Measurements from ENCODE around the gene CYP11A1. TPM values are rescaled to one million over a fixed set of nuclear protein-coding genes. Genes with fewer than 3 reads are reported as not detected.

CYP11A1 gene
- polyA plus RNA-seq, 1 donor, result 0.55 TPM

DNA sequence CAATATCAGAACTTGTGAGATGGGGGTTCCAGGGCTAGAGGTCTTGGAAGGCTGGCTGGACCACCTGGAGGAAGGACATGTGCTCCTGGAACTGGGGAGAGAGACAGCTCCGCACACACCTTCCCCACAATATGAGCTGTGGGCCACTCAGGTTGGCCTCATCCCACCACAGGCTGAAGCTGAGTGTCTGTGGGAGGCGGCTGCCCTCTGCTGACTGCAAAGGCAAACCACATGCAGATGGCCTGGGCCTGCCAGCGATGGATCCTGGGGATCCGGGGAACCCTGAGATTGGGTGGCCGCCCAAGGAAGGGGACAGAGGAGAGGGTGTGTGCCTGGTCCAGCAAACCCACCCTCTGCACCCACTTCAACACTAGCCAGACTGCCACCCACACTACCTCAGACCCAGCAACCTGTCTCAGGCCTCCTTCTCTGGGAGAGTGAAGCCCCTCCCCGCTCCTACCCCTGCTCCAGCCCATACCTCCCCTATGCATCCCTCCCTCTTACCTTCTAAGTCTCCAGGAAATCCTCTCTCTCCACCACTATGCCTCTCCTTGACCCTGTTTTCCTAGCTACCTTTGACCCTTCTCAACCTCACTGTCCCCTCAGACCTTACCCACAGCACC, 44.8 kb downstream of the CYP11A1 start:
- Histone ChIP-seq H3K9me3 (ENCODE audit: control insufficient read depth, low read depth, low read length) (no peaks in the 10 kb centered on the region), H3K36me3 (ENCODE audit: control insufficient read depth, insufficient read depth, low read length) (no peaks in the 10 kb centered on the region), H3K4me1 (ENCODE audit: control insufficient read depth, insufficient read depth, low read length) (peaks cover 12% of the 10 kb centered on the region), H3K4me3 (ENCODE audit: low read length) (no peak overlapping the region), H3K27ac (ENCODE audit: low read length) (no peak overlapping the region), H3K27me3 (ENCODE audit: control insufficient read depth, insufficient read depth, low read length) (no peaks in the 10 kb centered on the region)
- peak in 1 of 2 donors; percentile 42 for DNase-seq
- no CpG with 5 or more reads among the region's 6 CpGs for WGBS (ENCODE audit: insufficient coverage, low lambda C conversion rate)

DNA sequence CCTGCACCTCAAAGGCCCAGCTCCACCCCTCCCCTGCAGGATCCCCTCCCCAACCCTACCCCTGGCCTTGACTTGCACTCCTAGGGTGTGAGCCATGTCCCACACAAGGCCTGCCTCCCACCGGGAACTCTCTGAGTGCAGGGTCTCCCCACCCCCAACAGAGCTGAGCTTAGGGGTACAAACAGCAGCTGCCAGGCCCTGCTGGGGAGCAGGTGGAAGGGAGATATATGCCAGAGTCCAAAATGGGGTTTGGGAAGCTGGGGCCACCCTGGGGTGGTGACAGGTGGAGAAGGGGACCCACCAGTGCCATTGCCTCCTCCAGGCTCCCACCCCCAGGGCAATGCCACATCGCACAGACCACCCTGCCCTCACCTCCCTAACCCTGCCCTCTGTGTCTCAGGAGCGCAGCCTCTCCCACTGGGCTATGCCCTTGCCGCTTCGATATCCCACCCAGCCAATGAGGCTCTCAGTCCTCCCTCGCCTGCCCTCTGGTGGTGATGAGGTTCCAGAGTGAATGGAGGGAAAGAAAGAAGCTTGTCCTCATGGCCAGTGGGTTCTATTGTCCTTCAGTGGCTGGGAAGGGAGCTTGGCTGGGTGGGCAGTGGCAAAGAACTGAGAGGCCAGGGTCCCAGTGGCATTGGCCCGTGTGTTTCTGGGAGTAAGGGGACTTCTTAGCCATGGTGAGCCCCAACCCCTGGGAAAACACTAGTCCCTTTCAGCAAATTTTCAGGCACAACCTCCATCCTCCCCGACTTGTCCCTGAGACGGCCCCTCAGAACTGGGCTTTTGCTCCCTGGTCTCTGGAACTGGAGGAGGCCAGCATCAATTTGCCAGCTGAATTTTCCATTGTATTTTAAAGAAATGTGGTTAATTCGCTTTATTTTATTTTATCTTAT, 46.8 kb downstream of the CYP11A1 start:
- DNase-seq, result peak in 1 of 2 donors; percentile 22
- WGBS (ENCODE audit: insufficient coverage, low lambda C conversion rate), result no CpG with 5 or more reads among the region's 10 CpGs
- H3K9me3 ChIP-seq (ENCODE audit: control insufficient read depth, low read depth, low read length), result no peaks in the 10 kb centered on the region

DNA sequence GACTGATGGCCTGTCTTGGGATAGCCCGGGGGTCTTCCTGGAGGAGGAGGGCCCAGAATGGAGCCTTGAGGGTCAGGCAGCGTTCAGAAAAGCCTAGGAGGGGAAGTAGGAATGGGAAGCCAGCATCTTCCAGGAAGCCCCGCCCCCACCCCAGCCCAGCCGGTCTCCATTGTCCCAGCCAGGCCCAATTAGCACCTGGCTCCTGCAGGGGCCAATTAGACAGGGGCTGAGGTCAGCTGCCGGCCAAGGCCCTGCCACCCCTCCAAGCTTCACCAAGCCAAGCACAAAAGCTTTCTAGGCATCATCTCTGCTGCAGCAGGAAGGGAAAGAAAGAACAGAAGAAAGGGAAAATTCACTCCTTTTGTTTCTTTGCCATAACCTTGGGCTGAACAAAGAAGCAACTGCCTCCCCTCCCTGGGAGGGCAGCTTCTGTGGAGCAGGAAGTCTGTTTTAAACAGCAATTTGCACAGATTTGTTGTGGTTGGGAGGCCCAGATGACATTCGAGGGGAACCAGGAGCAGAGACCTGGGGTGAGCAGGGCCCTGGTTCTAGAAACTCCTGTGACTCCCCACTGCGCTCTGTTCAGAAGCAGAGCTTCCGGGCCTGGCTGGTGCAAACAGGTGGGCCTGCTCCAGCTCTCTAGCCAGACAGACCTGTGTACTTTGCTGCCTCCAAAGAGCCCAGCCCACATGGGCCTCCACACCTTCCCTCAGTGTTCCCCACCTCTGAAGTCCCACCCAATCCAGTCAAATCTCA, 47.7 kb downstream of the CYP11A1 start:
- H3K4me3 ChIP-seq (ENCODE audit: low read length), result no peak overlapping the region
- DNase-seq, result no peak
- WGBS (ENCODE audit: insufficient coverage, low lambda C conversion rate), result no CpG with 5 or more reads among the region's 8 CpGs
- peaks cover 17% of the 10 kb centered on the region for H3K4me1 ChIP-seq (ENCODE audit: control insufficient read depth, insufficient read depth, low read length)
- H3K9me3 ChIP-seq (ENCODE audit: control insufficient read depth, low read depth, low read length), result no peaks in the 10 kb centered on the region
- no peaks in the 10 kb centered on the region for H3K36me3 ChIP-seq (ENCODE audit: control insufficient read depth, insufficient read depth, low read length)
- H3K27ac ChIP-seq (ENCODE audit: low read length), result no peak overlapping the region
- no peaks in the 10 kb centered on the region for H3K27me3 ChIP-seq (ENCODE audit: control insufficient read depth, insufficient read depth, low read length)

More for the DNA sequence above, 46.8 kb downstream of the CYP11A1 start:
- Histone ChIP-seq H3K4me1 (ENCODE audit: control insufficient read depth, insufficient read depth, low read length) (peaks cover 16% of the 10 kb centered on the region), H3K4me3 (ENCODE audit: low read length) (no peak overlapping the region), H3K27ac (ENCODE audit: low read length) (no peak overlapping the region), H3K27me3 (ENCODE audit: control insufficient read depth, insufficient read depth, low read length) (no peaks in the 10 kb centered on the region), H3K36me3 (ENCODE audit: control insufficient read depth, insufficient read depth, low read length) (no peaks in the 10 kb centered on the region)

DNA sequence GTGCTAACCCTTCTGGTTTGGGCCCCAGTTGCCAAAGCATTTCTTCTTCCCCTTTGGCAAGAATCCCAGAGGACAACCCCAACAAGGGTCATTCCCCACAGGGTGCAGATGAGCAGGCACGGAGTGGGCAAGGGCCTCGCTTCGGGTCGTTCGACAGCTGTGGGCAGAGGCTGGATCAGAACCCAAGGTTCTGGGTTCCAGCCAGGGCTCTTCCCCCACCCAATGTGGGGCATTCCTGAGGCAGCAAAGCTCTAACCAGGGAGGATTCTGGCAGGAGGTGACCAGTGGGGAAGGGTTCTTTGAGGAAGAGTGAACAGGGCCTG, 48.3 kb downstream of the CYP11A1 start:
- Histone ChIP-seq H3K4me1 (ENCODE audit: control insufficient read depth, insufficient read depth, low read length) (peaks cover 17% of the 10 kb centered on the region), H3K9me3 (ENCODE audit: control insufficient read depth, low read depth, low read length) (no peaks in the 10 kb centered on the region), H3K27me3 (ENCODE audit: control insufficient read depth, insufficient read depth, low read length) (no peaks in the 10 kb centered on the region), H3K36me3 (ENCODE audit: control insufficient read depth, insufficient read depth, low read length) (no peaks in the 10 kb centered on the region), H3K27ac (ENCODE audit: low read length) (no peak overlapping the region), H3K4me3 (ENCODE audit: low read length) (no peak overlapping the region)
- no peak for DNase-seq
- no CpG with 5 or more reads among the region's 5 CpGs for WGBS (ENCODE audit: insufficient coverage, low lambda C conversion rate)

DNA sequence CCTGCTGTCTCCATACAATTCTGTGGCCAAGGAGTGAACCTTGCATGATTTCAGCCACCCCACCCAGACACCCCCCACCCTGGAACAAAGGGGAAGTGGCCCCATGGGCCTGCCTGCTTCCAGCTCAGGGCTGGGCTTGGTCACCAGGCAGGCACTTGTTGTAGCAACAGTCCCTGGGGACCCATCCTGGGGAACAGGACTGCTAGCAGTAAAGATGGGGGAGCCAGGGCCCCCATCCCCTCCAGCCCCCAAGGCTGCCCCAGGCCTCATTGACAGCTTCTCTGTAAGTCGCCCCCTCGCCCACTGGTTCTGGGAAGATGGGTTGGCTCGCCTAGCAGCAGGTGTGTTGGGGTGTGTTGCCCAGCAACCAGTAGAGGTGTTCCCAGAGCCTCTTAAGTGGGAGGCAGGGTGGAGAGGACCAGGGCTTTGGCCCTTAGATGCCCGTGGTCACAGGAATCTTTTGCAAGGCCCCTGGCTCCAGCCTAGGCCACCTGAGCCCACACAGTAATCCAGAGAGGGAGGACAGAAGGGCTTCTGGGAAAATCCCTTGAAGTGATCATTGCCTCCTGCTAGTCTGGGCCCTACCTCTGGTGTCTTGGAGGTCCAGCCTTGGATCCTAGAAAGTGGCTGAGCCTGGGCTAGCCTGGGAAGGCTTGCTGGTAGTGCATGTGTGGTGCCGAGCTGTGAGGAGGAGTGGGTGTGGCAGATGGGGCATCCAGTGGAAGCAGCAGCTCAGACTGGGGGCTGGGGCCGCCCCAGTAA, 48.9 kb downstream of the CYP11A1 start:
- Histone ChIP-seq H3K4me1 (ENCODE audit: control insufficient read depth, insufficient read depth, low read length) (peaks cover 17% of the 10 kb centered on the region), H3K36me3 (ENCODE audit: control insufficient read depth, insufficient read depth, low read length) (no peaks in the 10 kb centered on the region), H3K4me3 (ENCODE audit: low read length) (no peak overlapping the region), H3K9me3 (ENCODE audit: control insufficient read depth, low read depth, low read length) (no peaks in the 10 kb centered on the region), H3K27ac (ENCODE audit: low read length) (peak overlapping the region; percentile 33), H3K27me3 (ENCODE audit: control insufficient read depth, insufficient read depth, low read length) (no peaks in the 10 kb centered on the region)
- DNase-seq, result peak in 1 of 2 donors; percentile 41
- WGBS (ENCODE audit: insufficient coverage, low lambda C conversion rate), result no CpG with 5 or more reads among the region's 6 CpGs

DNA sequence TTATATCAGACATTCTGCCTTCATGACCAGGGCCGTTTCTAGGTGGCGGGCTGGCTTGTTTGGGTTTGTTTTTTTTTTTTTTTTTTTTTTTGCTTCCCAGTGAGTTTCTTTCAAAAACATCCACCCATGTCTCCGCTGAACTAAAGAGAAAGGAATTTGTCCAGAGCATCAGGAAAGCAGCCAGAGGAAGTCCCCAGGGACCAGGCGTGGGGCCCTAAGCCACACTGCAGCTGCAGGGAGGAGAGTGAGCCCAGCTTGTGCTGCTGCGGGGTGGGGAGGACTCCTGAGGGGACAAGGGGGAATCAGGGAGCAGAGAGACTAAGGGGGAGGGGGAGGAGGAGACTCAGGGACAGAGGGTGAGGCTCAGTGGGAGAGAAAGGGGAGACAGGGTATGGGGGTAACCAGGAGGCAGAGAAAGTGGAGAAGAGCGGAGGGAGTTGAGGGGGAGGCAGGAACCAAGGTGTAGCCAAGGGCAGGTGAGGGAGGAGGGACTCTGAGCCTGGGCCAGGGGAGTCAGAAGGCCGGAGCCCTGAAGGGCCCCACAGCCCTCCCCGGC, 49.5 kb downstream of the CYP11A1 start:
- Histone ChIP-seq H3K4me1 (ENCODE audit: control insufficient read depth, insufficient read depth, low read length) (peaks cover 17% of the 10 kb centered on the region), H3K27me3 (ENCODE audit: control insufficient read depth, insufficient read depth, low read length) (no peaks in the 10 kb centered on the region), H3K27ac (ENCODE audit: low read length) (peak overlapping the region; percentile 51), H3K36me3 (ENCODE audit: control insufficient read depth, insufficient read depth, low read length) (no peaks in the 10 kb centered on the region), H3K9me3 (ENCODE audit: control insufficient read depth, low read depth, low read length) (no peaks in the 10 kb centered on the region), H3K4me3 (ENCODE audit: low read length) (no peak overlapping the region)
- WGBS (ENCODE audit: insufficient coverage, low lambda C conversion rate), result 83% methylated on average over 1 of the region's 8 CpGs
- DNase-seq, result peak in 1 of 2 donors; percentile 56

DNA sequence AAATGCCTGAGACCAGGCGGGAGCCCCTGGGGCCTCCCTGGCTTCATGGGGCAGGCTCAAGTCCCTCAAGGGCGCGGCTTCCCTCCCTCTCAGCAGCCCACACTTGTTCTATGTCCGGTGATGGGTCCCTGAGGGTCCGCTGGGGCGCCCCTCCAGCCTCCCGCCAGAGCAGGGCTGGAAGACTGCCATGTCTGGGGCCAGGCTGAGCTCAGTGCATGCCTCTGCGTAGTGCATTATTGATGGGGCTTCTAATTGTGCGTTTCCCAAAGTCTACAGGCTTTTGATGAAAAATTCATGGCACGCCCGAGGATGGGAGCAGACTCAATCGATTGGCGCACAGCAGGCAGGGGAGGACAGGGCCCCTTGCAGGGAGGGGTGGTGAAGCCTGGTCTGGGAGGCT, 51.3 kb downstream of the CYP11A1 start:
- no peak for DNase-seq
- H3K4me3 ChIP-seq (ENCODE audit: low read length), result no peak overlapping the region
- no peaks in the 10 kb centered on the region for H3K36me3 ChIP-seq (ENCODE audit: control insufficient read depth, insufficient read depth, low read length)
- H3K27me3 ChIP-seq (ENCODE audit: control insufficient read depth, insufficient read depth, low read length), result peaks cover 4% of the 10 kb centered on the region
- H3K4me1 ChIP-seq (ENCODE audit: control insufficient read depth, insufficient read depth, low read length), result peaks cover 17% of the 10 kb centered on the region
- no CpG with 5 or more reads among the region's 13 CpGs for WGBS (ENCODE audit: insufficient coverage, low lambda C conversion rate)
- H3K27ac ChIP-seq (ENCODE audit: low read length), result no peak overlapping the region
- no peaks in the 10 kb centered on the region for H3K9me3 ChIP-seq (ENCODE audit: control insufficient read depth, low read depth, low read length)

DNA sequence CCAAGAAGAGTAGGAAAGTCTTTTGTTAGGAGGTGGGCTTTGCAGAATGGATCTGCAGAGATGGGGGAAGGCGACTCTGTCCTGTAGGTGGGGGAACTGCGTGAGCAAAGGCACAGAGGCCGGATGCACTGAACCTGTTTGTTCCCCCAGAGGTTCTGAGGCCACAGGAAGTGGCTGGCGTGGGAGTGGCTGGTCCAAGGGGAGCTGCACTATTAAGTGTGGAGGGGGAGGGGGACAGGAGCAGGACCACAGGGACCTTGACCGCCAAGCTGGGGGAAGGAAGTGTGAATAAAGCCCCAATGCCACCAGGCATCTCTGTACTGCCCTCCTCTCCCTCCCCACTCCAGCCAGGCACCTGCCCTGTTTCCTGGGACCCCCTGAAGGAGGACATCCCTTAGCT, 51.8 kb downstream of the CYP11A1 start:
- no peaks in the 10 kb centered on the region for H3K36me3 ChIP-seq (ENCODE audit: control insufficient read depth, insufficient read depth, low read length)
- no peak overlapping the region for H3K4me3 ChIP-seq (ENCODE audit: low read length)
- no peak overlapping the region for H3K27ac ChIP-seq (ENCODE audit: low read length)
- DNase-seq, result peak in 1 of 2 donors; percentile 17
- peaks cover 17% of the 10 kb centered on the region for H3K4me1 ChIP-seq (ENCODE audit: control insufficient read depth, insufficient read depth, low read length)
- peaks cover 4% of the 10 kb centered on the region for H3K27me3 ChIP-seq (ENCODE audit: control insufficient read depth, insufficient read depth, low read length)
- no CpG with 5 or more reads among the region's 5 CpGs for WGBS (ENCODE audit: insufficient coverage, low lambda C conversion rate)
- H3K9me3 ChIP-seq (ENCODE audit: control insufficient read depth, low read depth, low read length), result no peaks in the 10 kb centered on the region

DNA sequence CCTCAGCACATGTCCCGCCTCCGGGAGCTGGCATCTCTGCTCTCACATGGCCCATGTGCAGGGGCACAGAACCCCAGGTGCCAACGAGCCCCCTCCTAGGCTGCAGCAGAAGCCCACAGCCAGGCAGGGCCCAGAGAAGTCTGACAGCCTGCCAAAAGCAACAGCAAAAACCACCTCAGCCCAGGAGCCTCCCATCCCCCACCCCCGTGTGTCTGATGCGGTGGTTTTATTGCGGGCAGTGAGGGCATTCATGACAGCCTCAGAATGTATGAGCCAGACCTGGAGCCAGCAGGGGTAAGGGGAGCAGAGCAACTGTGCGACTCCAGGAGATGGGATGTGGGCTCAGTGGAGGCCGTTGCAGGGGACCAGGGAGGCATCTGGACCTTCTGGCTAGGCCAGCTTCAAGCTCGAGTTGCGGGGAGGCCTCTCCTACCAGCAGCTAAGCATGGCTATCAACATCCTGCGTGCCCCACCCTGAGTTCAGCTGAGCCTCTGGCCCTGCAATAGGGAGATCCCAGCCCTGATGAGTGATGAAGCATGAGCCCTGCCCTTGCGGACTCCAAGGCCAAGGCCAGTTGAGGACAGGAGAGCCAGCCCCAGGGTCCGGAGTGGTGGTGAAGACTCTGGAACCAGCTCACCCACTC, 52.5 kb downstream of the CYP11A1 start:
- Histone ChIP-seq H3K4me1 (ENCODE audit: control insufficient read depth, insufficient read depth, low read length) (peaks cover 15% of the 10 kb centered on the region), H3K4me3 (ENCODE audit: low read length) (no peak overlapping the region), H3K36me3 (ENCODE audit: control insufficient read depth, insufficient read depth, low read length) (no peaks in the 10 kb centered on the region), H3K27me3 (ENCODE audit: control insufficient read depth, insufficient read depth, low read length) (peaks cover 4% of the 10 kb centered on the region), H3K27ac (ENCODE audit: low read length) (no peak overlapping the region), H3K9me3 (ENCODE audit: control insufficient read depth, low read depth, low read length) (no peaks in the 10 kb centered on the region)
- DNase-seq, result no peak
- no CpG with 5 or more reads among the region's 13 CpGs for WGBS (ENCODE audit: insufficient coverage, low lambda C conversion rate)
